Body of pancreas (tissue), 4 donors: ENCODE results near the gene CHST13. TPM values are rescaled to one million over a fixed set of nuclear protein-coding genes. Genes with fewer than 3 reads are reported as not detected.

ENCODE experiments used
- ATAC-seq: fragments of 150-250 bp; one replicate; pipeline ENCODE4 v1.9.1; 2016
- DNase-seq, 4 donors: peaks; one replicate each; pipeline ENCODE4 v3.0.0-alpha.2; 2019
- H3K27ac ChIP-seq, 4 donors: fragments of 200-600 bp; sonication (generic); 1 replicate in 3 of 4; 2 replicates in 1 of 4; pipeline versions ENCODE4 v1.5.1 to v1.6.1; 2016 to 2019; ENCODE audit warnings: mild to moderate bottlenecking in 1 of 4, mixed read lengths in 1 of 4, moderate library complexity in 1 of 4
- H3K27me3 ChIP-seq, 2 donors: fragments of 200-600 bp; sonication (generic); one replicate each; pipeline ENCODE4 v1.6.0; 2016; ENCODE audit warnings: mild to moderate bottlenecking in 1 of 2
- H3K36me3 ChIP-seq, 2 donors: fragments of 200-600 bp; sonication (generic); replicated peaks in 1 of 2; 2 replicates each; pipeline ENCODE4 v1.5.1; 2016; ENCODE audit warnings: low read depth in 2 of 2; ENCODE audit not compliant: insufficient read depth in 1 of 2
- H3K4me1 ChIP-seq: fragments of 200-600 bp; sonication (generic); one replicate; pipeline ENCODE4 v1.6.0; 2016
- H3K4me3 ChIP-seq, 2 donors: fragments of 200-600 bp; sonication (generic); 1 replicate in 1 of 2; 2 replicates in 1 of 2; pipeline ENCODE4 v1.5.1; 2016 to 2019
- H3K9me3 ChIP-seq, 3 donors: fragments of 200-600 bp; sonication (generic); 1 replicate in 2 of 3; 2 replicates in 1 of 3; pipeline ENCODE4 v1.5.1; 2016
- CTCF ChIP-seq, 7 experiments: fragments of 450-650 bp in 4 of 7; fragments of 200-600 bp in 3 of 7; sonication (generic) in 3 of 7; IDR thresholded peaks; one replicate each; pipeline ENCODE4 v1.5.1; 2016 to 2019; ENCODE audit warnings: antibody characterized with exemption in 7 of 7
- POLR2A ChIP-seq, 3 donors: fragments of 450-650 bp; IDR thresholded peaks; one replicate each; pipeline ENCODE4 v1.6.1; 2016; ENCODE audit warnings: antibody characterized with exemption in 3 of 3, mild to moderate bottlenecking in 2 of 3
- WGBS, 2 donors: methylation state at CpG; one replicate each; pipeline ENCODE4 v1.1.5; 2017; 5-methylcytosine and 5-hydroxymethylcytosine counted together
- intact Hi-C: fragments of 100-400 bp; cut with DNase I; formaldehyde crosslinking; loops from one replicate; pipeline ENCODE4 v1.15.1; 2023
- total RNA-seq, 2 donors: library from RNA; depleted of rRNA; stranded (reverse); fragments of >200 nt; gene quantifications; one replicate each; pipeline ENCODE4 v1.1.0, GENCODE V29; 2016

Gene CHST13
- total RNA-seq, 2 donors from 2014 or later, result 2.3 TPM; not detected in 1

- peak in 1 of 4 donors; percentile 0 for DNase-seq
Observed at GRCh38 chr3:126556637-126557414, 32.9 kb downstream of the CHST13 start.

GRCh38 chr3:126557415-126557745 is 33.4 kb downstream of the CHST13 start:
- no peaks in the 10 kb centered on the region for H3K27me3 ChIP-seq
- ATAC-seq, result no peak
- no peak for TF ChIP-seq CTCF (IDR thresholded peaks at IDR 0.05)
- no peak overlapping the region for H3K27ac ChIP-seq
- intact Hi-C loops, result no loop called here
- peaks cover 0 to 7% (median 0%) of the 10 kb centered on the region in 3 donors for H3K9me3 ChIP-seq
- H3K4me3 ChIP-seq, result no peak overlapping the region
- WGBS, 2 donors, result 87 to 93% methylated on average over 5 to 11 of the region's 11 CpGs
- peak in 1 of 4 donors; percentile 0 for DNase-seq
- H3K4me1 ChIP-seq, result no peaks in the 10 kb centered on the region
- no peaks in the 10 kb centered on the region for H3K36me3 ChIP-seq

More at GRCh38 chr3:126556637-126557414, 32.9 kb downstream of the CHST13 start:
- no peak for TF ChIP-seq POLR2A (IDR thresholded peaks at IDR 0.05)
- TF ChIP-seq CTCF (IDR thresholded peaks at IDR 0.05), result no peak
- Histone ChIP-seq H3K36me3 (no peaks in the 10 kb centered on the region), H3K27me3 (no peaks in the 10 kb centered on the region), H3K4me3 (no peak overlapping the region), H3K9me3 (peaks cover 0 to 7% (median 0%) of the 10 kb centered on the region in 3 donors), H3K4me1 (no peaks in the 10 kb centered on the region), H3K27ac (no peak overlapping the region)
- 80 to 90% methylated on average over 3 to 8 of the region's 8 CpGs for WGBS, 2 donors
- no peak for ATAC-seq
- intact Hi-C loops, result no loop called here

- Histone ChIP-seq H3K27me3 (no peaks in the 10 kb centered on the region), H3K27ac (no peak overlapping the region), H3K9me3 (peaks cover 0 to 7% (median 0%) of the 10 kb centered on the region in 3 donors), H3K4me3 (no peak overlapping the region), H3K36me3 (no peaks in the 10 kb centered on the region), H3K4me1 (no peaks in the 10 kb centered on the region)
- 67 to 79% methylated on average over 3 to 5 of the region's 6 CpGs for WGBS, 2 donors
- intact Hi-C loops, result no loop called here
- no peak for DNase-seq
- TF ChIP-seq POLR2A (IDR thresholded peaks at IDR 0.05) (no peak), CTCF (IDR thresholded peaks at IDR 0.05) (no peak)
- no peak for ATAC-seq
Observed at GRCh38 chr3:126557761-126558160, 33.8 kb downstream of the CHST13 start.

DNA sequence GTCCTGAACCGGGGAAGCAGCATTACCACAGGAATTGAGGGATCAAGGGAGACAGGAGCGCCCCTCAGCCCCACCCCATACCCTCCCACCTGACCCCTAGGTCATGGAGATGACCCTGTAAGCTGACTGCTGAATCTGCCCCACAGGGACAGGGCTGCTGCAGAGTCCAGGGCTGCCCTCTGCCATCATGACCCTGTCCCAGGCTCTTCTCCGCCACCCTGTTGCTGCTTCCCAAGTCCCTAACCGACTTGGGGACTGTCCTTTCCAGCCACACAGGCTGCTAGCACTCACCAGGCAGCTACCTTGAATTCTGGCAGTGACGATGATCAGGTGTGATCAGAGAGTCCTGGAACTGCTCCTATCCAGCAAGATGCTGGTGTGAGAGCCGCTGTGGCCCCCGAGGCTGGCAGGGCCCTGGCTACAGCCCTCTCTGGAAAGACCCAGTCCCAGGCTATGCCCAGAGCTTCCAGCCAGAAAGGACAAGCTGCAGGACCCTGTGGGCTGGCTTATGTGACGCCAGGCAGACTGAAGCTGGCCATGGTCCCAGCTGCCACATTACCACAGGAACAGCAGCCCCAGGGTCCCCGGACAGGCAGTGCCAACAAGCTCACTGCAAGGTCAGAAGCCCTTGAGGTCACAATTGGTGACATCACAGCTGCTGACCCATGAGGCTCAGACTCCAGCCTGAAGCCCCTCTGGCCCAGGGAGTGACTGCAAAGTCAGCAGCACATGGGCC is 34.5 kb downstream of the CHST13 start, which contains the start of gene C3orf22:
Gene C3orf22 (minus strand): TSS at position 597 of the 736 bp plus-strand sequence. CDS start 5,542 bp downstream, outside the sequence.
- Histone ChIP-seq H3K4me3 (no peak within 1 kb of the TSS), H3K36me3 (no peaks in the 10 kb centered on the region), H3K4me1 (no peaks in the 10 kb centered on the region), H3K27ac (no peak within 1 kb of the TSS), H3K9me3 (peaks cover 0 to 7% (median 0%) of the 10 kb centered on the region in 3 donors), H3K27me3 (no peaks in the 10 kb centered on the region)
- no peak for ATAC-seq
- DNase-seq, result no peak
- intact Hi-C loops, result no loop called here
- TF ChIP-seq CTCF (IDR thresholded peaks at IDR 0.05), result no peak
- no peak for TF ChIP-seq POLR2A (IDR thresholded peaks at IDR 0.05)
- WGBS, 2 donors, result 66 to 73% methylated on average over 2 to 9 of the region's 9 CpGs
